Brain pericyte (primary cell): ENCODE data around the gene SPIN2A.
"Not testable (repeated sequence)": the region's sequence is repeated elsewhere in the genome, so short reads cannot be mapped to it uniquely, and the experiment has no call there.

Source experiments
- DNase-seq: peaks from one replicate; pipeline ENCODE4 v3.0.0-alpha.2; 2012; ENCODE audit warnings: low read depth, low spot score

SPIN2A gene

DNA sequence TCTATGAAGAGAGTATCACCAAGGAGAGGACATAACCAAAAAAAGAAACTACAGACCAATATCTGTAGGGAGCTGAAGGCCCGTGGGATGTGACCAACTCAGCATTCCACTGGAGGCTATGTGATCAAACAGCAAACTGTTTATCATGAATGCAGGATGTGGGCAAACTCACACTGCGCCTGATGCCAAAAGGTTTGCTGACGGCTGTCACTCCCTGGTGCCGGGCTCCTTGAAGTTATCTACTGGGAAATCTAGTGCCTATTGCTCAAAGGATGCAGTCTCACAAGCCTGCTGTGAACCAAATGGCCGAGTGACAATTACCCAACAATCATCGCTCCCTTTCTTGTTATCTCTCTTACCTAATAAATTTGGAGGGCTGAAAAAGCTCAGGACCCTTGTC lies 34.3 kb downstream of the SPIN2A start:
- DNase-seq, result not testable (repeated sequence)
